HG03095 (cell line): ENCODE data around the gene EFCAB3.
A peak's percentile ranks its signal among the peaks of the same experiment; 100 is the strongest.
"Not testable (repeated sequence)": the region's sequence is repeated elsewhere in the genome, so short reads cannot be mapped to it uniquely, and the experiment has no call there.

Source experiments
- ATAC-seq: cut with Tn5 transposase; IDR thresholded peaks from one replicate; pipeline ENCODE4 v1.9.1; 2021; ENCODE audit warnings: moderate library complexity; ENCODE audit not compliant: unreplicated experiment

The EFCAB3 gene

DNA sequence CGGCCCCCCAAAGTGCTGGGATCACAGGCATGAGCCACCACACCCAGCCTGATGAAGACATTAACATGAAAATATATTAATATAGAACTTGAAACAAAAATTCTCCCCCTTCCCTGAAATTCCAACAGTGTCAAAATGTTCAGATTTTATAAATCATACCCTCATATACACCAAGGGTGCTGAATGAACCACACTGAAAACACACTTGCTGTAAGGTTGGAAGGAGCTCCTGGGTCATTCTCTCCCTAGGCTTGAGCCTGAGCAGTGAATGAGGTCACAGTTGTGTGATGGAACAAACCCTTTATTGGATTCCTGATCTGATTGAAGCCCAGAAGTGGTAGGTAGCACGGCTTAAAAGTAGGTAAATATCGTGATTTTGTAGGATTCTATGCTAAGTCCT lies at the start of gene EFCAB3:
Gene EFCAB3, plus strand, starts transcription at position 301 of the 400 bp plus-strand sequence. CDS start 2,427 bp downstream, outside the sequence.
- no peak for ATAC-seq

DNA sequence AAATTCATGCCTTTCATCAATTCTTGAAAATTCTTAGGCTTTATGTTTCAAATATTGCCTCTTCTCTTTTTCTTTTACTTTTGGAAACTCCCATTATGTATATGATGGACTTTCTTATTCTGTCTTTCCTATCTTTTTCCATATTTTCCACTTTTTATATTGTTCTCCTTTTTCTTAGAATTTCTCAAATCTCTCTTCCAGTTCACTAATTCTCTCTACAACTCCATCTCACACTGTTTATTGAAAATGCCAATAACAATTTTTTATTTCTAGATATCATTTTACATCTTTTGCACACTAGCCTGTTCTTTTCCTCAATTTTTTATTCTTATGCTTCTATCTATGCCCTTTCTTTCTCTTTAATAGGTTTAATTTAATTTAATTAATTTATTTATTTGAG lies 43.8 kb upstream of the EFCAB3 start:
- no peak for ATAC-seq

DNA sequence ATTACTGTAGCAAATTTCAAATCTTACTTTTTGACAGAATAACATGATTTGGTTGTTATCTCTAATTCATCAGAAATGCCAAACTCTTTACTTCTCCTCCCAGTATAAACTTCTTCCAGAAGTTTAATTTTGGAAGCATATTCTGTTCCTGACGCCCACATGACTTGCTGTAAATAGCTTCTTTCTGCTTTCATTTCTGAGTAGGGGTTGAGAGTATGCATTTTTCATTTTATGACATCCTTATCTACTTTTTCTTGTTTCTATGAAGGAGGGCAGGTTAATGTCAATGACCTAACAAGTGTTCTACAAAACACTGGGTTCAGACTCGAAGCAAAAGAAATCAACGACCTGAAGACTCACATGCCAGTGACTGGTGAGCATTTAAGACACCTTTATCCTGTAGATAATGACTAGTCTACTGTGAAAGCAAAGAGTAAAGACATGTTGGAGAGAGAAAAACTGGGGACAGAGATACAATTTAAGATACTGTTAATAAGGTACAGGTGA lies 36.5 kb upstream of the EFCAB3 start:
- no peak for ATAC-seq

DNA sequence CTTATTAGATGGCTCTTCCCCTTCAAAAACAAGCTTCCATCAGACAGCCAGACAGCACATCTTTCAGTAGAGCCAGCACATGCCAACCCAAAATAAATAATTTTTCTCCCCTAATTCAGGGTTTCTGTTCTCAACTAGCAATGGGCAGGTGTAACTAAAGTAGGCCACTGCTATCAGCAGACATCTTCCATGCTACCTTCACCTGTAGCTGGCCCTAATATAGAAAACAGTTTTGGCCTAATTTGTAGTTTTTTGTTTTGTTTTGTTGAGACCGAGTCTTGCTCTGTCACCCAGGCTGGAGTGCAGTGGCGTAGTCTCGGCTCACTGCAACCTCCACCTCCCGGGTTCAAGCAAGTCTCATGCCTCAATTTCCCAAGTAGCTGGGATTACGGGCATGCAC lies 29.2 kb upstream of the EFCAB3 start:
- no peak for ATAC-seq

DNA sequence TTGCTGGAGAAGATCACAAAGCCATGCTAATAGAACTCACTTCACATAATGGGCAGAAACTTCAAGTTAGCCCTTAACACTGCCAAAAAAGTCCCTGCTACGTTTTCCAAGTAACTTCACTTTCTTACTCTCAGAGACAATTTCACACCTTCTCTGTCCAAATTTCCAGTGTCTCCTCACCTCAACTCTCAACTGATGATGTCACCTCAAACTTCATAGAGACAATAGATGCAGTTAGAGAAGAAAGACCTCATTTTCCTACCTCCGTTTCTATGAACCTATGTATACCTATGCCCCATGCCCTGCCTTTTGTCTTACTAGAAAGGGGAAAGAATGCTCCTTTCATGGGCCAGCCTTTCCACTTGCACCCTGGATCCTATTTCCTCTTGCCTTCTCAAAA lies 14.2 kb upstream of the EFCAB3 start:
- no peak for ATAC-seq

DNA sequence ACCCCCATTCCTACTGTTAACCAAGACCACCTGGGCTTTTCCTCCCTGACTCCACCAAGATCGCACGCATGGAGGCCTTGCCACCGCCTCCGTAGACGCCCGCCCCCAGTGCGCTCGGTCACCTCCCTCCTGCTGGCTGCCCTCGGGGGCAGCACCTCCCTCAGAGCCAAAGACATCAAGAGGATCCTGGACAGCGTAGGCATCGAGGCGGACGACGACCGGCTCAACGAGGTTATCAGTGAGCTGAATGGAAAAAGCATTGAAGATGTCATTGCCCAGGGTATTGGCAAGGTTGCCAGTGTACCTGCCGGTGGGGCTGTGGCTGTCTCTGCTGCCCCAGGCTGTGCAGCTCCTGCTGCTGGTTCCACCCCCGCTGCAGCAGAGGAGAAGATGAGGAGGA lies 1.2 kb downstream of the EFCAB3 start:
- no peak for ATAC-seq

DNA sequence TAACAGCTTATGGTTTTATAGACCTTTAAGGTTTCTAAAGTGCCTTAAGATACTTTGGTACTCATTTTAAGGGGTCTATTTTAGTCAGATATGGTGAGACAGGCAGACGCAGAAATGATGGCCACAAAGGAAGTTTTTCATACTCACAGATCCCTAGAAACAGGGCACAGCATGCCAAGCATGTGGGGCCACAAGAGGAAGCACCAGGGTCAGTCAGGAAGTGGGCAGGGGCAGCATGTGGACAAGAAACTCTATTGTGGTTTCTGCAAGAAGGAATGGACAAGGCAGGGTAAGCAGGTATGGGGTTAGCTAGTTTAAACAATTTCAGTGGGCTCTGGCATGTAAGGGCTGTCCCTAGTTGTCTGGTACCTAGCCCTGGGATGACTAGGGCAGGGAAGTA lies 8.5 kb downstream of the EFCAB3 start:
- no peak for ATAC-seq

DNA sequence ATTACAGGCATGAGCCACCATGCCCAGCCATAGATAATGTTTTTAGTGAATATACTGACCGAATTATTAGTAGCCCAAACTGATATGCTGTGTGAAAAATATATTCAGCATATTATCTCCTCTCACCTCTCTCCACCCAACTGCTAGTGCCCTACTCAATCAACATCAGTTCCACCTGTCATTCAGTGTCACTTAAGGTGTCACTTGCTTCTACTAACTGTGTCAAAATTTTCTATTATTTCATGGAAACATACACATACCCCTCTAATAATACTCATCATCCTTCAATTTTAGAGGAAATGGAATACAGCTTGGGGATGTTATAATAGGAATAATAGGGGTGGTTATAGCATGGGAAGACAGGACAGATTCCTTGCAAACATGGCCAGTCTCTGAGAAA lies 12.6 kb downstream of the EFCAB3 start:
- no peak for ATAC-seq

DNA sequence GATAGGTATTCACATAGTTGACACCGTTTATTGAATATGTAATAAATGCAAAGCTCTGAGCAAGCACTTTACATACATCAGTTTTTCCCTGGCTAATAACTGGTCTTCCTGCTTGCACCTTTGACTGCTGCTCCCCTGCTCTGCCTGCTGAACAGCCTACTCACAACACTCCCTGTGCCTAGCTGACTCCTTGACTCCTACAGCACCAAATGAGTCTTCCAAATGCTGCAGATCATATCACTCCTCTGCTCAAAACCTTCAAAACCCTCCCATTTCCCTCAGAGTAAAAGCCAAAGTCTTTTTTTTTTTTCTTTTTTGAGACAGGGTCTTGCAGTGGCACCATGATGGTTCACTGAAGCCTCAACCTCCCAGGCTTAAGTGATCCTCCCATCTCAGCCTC lies 18.5 kb downstream of the EFCAB3 start:
- ATAC-seq = no peak

DNA sequence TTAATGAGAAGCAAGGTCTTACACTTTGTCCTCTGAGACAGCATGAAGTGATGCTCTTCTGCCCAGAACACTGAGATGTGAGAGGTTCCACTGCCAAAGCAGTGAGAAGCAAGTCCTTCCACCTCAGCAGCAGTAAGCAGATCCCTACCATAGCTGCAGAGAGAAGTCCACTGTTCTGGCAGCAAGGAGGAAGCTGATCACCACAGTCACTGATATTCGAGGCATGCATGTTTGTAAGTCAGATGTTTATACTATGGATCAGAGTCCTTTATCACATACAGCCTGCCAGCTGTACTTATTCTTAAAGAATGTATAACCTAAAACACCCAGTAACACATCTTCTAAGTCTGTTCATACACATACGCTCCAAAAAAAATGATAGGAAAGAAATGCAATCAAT lies 25.1 kb downstream of the EFCAB3 start:
- ATAC-seq = no peak

DNA sequence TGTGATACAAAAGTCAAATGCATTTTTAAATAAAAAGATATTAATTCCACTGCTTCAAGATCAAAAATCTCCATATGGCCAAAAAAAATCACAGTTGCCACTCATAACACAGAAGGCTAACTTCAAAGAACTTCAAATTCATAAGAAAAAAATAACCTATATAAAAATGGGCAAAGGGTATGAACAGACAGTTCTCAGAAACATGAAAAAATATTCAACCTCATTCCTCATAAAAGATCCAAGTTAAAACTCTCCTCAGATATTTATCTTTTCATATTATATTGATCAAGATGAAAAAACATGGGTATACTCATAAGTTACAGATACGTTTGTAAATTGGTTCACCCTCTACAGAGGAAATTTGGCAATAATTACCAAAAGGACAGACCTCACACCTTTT lies 32.7 kb downstream of the EFCAB3 start:
- not testable (repeated sequence) for ATAC-seq

DNA sequence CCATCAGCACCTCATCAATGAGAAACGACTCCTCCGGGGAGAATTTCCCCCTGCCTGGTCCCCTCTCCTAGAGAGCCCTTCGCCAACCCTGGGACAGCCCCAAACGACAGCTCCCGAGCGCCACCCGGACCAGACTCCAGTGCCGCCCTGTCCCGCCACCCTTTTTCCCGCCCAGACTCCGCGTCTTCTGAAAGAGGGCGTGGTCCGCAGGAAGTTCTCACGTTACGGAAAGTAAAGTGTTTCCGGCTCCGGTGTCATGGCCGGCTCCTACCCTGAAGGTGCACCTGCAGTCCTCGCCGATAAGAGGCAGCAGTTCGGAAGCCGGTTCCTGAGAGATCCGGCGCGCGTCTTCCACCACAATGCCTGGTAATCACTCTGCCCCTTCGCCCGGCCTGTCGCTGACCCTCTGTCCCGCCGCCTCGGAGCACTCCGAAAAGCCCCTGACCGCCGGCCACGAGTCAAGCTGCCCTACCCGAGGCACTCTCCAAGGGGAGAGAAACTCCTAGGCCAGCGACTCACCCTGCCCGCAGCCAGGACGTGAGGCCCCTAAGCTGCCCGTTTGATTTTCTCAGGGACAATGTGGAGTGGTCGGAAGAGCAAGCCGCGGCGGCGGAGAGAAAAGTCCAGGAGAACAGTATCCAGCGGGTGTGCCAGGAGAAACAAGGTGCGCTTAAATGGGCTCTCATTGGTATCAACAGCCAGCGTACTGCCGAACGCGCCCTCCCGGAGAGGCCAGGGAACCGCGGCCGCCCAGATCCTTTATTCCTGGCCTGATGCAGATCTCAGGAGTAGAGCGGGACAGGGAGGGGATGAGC lies 43.5 kb downstream of the EFCAB3 start, which contains the start of gene METTL2A:
Gene METTL2A, plus strand, starts transcription at position 251 of the 815 bp plus-strand sequence. Its CDS starts 6 bp downstream, at position 257.
- peak; percentile 90 for ATAC-seq

DNA sequence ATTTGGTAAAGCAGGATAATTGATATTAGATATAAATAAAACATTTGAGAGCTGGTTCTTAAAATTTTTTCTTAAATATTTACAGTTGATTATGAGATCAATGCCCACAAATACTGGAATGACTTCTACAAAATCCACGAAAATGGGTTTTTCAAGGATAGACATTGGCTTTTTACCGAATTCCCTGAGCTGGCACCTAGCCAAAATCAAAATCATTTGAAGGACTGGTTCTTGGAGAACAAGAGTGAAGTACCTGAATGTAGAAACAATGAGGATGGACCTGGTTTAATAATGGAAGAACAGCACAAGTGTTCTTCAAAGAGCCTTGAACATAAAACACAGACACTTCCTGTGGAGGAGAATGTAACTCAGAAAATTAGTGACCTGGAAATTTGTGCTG lies 45.9 kb downstream of the EFCAB3 start:
- ATAC-seq = not testable (repeated sequence)

DNA sequence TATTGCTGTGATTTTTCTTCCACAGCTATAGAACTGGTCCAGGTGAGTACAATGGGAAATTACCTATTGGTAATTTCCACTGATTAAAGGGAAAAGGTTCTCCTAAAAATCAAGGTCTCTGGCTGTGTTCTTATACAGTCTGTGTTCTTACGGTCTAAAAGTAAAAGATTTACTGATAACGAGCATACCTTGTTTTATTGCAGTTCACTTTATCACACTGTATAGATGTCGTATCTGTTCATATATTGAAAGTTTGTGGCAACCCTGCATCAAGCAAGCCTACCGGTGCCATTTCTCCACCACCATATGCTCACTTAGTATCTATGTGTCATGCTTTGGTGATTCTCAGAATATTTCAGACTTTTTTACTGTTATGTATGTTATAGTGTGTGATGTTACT lies 54.9 kb downstream of the EFCAB3 start:
- ATAC-seq = not testable (repeated sequence)

DNA sequence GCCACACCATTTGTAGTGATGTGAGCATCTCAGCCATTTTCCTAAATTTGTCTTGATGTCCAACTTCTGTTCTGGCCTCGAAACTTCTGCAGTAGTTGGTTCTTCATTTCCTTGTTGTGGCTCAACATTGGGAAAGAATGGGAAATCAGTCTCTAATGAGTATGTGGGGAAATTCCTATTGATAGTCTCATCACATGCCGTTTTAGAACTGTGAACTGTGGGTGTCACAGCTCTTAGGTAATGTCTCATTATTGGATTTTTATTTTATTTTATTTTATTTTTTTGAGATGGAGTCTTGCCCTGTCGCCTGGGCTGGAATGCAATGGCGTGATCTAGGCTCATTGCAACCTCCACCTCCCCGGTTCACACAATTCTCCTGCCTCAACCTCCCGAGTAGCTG lies 60.8 kb downstream of the EFCAB3 start:
- ATAC-seq = not testable (repeated sequence)

DNA sequence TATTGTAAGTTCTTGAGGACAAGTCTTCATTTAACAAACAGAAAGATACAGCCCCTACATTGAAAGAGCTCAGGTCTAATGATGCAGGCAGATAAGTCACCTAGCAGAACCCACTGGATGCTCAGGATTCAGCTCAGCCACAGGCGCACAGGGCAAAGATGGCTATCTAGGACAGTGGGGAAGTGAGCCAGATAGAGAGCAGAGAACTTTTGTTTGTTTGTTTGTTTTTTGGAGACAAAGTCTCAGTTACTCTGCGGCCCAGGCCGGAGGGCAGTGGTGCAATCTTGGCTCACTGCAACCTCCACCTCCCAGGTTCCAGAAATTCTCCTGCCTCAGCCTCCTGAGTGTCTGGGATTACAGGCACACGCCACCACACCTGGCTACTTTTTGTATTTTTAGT lies 63.7 kb downstream of the EFCAB3 start:
- no peak for ATAC-seq

DNA sequence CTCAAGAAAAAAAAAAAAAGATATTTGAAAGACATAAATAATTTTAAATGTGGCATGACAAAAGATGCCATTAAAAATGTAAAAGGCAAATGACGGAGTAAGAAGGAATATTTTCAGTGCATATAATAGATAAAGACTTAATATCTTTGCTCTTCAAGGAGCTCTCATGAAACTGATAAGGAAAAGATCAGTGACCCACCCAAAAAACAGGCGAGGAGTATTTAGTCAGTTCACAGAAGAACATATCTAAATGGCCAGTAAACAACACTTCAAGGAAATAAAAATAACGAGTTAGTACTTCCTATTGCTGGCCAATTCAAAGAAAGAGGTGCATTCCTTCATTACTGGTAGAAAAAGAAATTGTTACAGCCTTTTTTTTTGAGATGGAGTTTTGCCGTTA lies 65.4 kb downstream of the EFCAB3 start:
- ATAC-seq = not testable (repeated sequence)

DNA sequence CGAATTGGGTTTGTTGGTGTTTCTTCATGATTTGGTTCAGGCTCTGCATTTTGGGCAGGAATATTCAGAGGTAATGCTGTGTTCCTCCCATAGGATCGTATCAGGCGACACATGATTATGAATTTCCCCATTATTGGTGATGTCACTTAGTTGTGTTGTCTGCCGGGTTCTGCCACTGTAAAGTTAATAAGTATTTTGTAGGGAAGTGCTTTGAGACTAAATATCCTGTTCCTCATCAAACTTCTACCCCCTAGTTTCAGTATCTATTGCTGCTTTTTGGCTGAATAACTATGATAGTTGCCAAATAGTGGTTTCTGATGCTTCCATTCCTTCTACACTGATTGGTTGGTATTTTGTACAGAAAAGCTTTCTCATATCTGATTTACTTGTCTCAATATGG lies 71.8 kb downstream of the EFCAB3 start:
- not testable (repeated sequence) for ATAC-seq

DNA sequence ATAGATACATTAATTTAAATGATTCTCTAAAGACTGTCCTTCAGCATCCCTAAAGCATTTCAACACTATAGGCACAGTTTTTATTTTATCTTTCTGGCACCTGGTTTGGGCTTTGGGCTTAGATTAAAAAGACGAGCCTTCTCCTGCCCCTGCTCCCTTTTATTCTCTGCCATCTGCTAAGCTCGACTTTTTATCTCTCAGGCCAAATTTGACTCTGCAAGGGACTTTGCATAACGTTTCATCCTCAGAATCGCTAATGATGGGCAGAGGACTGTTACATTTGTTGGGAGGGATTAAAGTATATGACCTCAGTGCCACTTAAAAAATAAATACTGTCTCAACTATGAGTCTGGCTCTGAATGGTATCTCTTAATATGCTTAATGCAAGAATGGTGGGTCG lies 72.7 kb downstream of the EFCAB3 start:
- ATAC-seq = not testable (repeated sequence)

DNA sequence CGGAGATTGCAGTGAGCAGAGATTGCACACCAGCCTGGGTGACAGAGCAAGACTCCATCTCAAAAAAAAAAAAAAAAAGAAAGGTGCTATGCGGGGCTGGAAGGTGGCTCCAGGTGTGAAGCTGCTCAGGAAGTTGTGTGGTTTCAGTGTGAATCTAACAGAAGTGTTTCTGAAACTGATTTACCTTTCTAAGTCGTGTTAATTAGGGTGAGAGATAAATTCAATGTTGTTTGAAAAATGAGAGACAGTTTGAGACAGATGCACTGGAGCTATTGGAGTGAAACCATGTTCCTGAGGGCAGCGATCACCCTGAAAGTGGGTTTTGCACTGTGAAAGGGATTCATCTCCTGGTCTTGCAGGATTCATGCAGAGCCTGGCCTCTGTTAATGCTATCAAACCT lies 73.3 kb downstream of the EFCAB3 start:
- ATAC-seq = peak; percentile 16

DNA sequence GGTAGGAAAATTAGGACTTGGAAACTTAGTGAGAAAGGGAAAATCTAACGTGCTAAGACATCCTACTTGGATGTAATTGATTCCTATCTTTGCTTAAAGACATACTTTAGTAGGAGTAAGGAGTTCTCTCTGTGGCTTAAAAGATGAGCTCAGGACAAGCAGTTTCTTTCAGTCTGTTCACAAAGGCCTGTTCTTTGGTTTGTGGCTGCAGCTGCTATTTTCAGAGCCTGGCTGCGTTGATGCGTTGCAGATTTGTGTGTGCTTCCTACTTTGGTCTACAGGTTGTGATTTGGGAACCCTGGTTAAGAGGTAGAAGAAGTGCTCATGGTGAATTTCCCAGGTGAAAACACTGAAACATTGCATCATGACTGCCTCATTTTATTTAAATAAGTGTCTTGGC lies 73.8 kb downstream of the EFCAB3 start:
- ATAC-seq = peak; percentile 57

DNA sequence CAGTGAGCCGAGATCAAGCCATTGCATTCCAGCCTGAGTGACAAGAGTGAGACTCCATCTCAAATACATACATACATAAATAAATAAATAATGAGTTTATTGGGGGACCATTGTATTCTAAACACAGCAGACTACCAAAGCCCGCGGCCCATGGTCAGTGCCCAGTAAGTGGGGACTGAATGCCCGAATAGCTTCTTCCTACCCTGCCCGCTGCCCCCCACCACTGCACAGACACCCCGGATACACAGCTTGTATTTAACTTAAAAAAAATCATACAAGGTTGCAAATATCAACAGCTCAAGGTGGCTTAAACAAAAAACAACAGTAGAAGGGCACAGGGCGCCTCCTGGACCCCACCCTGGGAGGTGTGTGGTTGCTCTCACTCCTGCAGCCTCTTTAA lies 75.7 kb downstream of the EFCAB3 start:
- no peak for ATAC-seq

DNA sequence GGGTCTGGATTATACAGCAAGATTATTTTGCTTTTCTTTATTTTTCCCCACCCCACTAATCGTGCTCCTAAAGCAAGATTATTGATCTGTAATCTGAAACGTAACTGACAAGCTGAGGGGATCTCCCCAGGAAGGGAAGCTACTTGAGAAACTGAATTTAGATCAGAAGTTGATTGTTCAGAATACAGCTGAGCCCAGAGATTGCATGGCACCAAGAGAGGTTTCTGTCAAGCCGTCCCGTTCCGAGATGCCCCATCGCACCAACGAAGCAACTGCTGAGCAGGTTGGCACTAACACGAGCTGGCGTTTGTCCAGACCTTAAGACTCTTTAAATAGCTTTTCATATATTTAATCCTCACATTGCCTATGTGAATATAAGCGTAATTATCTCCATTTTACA lies 78.1 kb downstream of the EFCAB3 start:
- not testable (repeated sequence) for ATAC-seq
